ENCODE measurements around the gene SRCAP. TPM values are rescaled to one million over a fixed set of nuclear protein-coding genes. Genes with fewer than 3 reads are reported as not detected.
A peak's percentile ranks its signal among the peaks of the same experiment; 100 is the strongest.

Gene SRCAP
- total and polyA plus RNA-seq, 7 donors, result 2.4 to 39.1 (median 14.3) TPM

DNA sequence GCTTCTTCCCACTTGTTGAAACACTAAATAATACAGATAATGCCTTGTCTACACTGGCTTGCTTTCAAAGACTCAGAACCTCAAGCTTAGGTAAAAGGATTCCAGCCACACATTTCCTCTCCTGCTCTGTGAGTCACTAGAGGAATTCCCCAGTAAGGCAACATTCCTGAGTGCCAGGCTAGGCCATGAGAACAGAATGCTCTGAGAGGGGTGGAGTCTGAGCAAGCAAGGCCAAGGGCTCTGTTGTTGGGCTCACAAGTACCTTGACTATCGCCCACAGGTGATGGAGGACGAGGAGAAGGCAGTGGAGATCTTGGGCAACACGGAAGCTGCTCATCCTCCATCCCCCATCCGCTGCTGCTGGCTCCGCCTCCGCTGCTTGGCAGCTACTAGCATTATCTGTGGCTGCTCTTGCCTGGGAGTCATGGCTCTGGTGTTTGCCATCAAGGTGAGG is 42.5 kb downstream of the SRCAP start:
- 45 to 79% methylated on average over 6 of the region's 6 CpGs for WGBS, 2 donors
- TF ChIP-seq POLR2A (IDR thresholded peaks at IDR 0.05) (no peak), POLR2AphosphoS5 (IDR thresholded peaks at IDR 0.05) (no peak)
- TF ChIP-seq, protein P1, sequence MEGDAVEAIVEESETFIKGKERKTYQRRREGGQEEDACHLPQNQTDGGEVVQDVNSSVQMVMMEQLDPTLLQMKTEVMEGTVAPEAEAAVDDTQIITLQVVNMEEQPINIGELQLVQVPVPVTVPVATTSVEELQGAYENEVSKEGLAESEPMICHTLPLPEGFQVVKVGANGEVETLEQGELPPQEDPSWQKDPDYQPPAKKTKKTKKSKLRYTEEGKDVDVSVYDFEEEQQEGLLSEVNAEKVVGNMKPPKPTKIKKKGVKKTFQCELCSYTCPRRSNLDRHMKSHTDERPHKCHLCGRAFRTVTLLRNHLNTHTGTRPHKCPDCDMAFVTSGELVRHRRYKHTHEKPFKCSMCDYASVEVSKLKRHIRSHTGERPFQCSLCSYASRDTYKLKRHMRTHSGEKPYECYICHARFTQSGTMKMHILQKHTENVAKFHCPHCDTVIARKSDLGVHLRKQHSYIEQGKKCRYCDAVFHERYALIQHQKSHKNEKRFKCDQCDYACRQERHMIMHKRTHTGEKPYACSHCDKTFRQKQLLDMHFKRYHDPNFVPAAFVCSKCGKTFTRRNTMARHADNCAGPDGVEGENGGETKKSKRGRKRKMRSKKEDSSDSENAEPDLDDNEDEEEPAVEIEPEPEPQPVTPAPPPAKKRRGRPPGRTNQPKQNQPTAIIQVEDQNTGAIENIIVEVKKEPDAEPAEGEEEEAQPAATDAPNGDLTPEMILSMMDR (IDR thresholded peaks at IDR 0.05), result no peak
- intact Hi-C loops (cut with DNase I), result no loop called here
- Histone ChIP-seq H3K4me3 (no peak overlapping the region), H3K27me3 (no peaks in the 10 kb centered on the region), H3K4me1 (peaks cover 0 to 31% (median 26%) of the 10 kb centered on the region in 4 donors), H3K36me3 (peaks cover 20 to 55% (median 30%) of the 10 kb centered on the region in 4 donors), H3K27ac (peak overlapping the region; percentile 46 to 81 (median 64)), H3K9me3 (no peaks in the 10 kb centered on the region)
- DNase-seq, result peak; percentile 67

DNA sequence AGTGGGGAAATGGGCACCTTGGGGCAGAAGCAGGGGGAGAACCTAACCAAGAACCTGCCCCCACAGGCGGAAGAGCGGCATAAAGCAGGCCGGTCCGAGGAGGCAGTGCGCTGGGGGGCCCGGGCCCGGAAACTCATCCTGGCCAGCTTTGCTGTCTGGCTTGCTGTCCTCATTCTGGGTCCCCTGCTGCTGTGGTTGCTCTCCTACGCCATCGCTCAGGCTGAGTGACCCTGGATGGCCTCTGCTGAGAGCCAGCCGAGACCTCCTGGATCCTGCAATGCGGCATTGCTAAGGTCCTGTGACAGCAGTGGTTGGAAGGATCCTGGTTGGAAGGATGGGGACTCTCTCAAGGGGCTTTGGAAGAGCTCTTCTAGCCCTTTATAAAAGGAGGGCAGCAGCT is 44.7 kb downstream of the SRCAP start:
- H3K9me3 ChIP-seq, result no peaks in the 10 kb centered on the region
- H3K4me1 ChIP-seq, result peaks cover 0 to 45% (median 36%) of the 10 kb centered on the region in 4 donors
- DNase-seq, result peak; percentile 81
- no peak overlapping the region for H3K4me3 ChIP-seq
- peak overlapping the region; percentile 48 to 66 (median 58) for H3K27ac ChIP-seq
- H3K36me3 ChIP-seq, result peaks cover 0 to 32% (median 7%) of the 10 kb centered on the region in 4 donors
- intact Hi-C loops (cut with DNase I), result no loop called here
- TF ChIP-seq POLR2AphosphoS5 (IDR thresholded peaks at IDR 0.05) (no peak), EP300 (IDR thresholded peaks at IDR 0.05) (no peak)
- H3K27me3 ChIP-seq, result no peaks in the 10 kb centered on the region
- WGBS, 2 donors, result 97% methylated on average over 11 of the region's 11 CpGs

DNA sequence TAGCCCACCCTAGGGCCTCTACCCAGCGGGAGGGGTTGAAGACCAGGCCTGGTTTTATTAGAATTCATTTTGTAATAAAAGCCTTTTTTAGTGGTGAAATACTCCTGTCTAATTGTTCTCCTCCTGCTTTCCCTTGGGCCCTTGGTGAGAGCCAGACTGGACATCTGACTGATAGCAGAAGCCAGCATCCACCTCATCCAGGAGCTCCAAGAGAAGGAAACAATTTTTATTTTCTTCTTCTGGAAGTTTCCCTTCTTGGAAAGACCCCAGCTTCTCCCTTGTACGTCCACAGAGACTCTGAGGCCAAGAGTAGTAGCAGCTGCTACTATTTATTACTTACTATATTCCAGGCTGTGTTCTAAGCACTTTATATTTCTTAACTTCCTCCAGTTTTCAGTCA is 45.2 kb downstream of the SRCAP start:
- DNase-seq, result peak; percentile 87
- TF ChIP-seq POLR2AphosphoS5 (IDR thresholded peaks at IDR 0.05), result no peak
- H3K9me3 ChIP-seq, result no peaks in the 10 kb centered on the region
- no peaks in the 10 kb centered on the region for H3K27me3 ChIP-seq
- WGBS, 2 donors, result 86 to 87% methylated on average over 2 of the region's 2 CpGs
- no peak overlapping the region for H3K4me3 ChIP-seq
- peaks cover 0 to 28% (median 3%) of the 10 kb centered on the region in 4 donors for H3K36me3 ChIP-seq
- intact Hi-C loops (cut with DNase I), result no loop called here
- peak overlapping the region; percentile 48 to 66 (median 58) for H3K27ac ChIP-seq
- peaks cover 0 to 50% (median 37%) of the 10 kb centered on the region in 4 donors for H3K4me1 ChIP-seq

DNA sequence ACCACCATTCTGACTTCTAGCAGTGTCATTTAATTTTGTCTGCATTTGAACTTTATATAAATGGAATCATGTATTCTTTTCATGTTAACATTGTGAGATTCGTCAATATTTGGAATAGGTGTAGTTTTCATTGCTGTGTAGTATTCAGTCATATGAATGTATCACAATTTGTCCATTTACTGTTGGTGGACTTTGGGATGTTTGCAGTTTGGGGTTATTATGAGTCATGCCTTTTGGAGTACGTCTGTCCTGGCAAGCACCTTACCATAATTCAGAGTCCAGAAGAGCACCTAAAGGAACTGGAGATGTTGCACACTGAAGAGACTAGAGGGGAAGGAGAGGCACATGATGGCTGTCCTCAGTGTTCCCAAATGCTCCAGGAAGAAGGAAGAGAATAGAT is 46.1 kb downstream of the SRCAP start:
- Histone ChIP-seq H3K4me1 (peaks cover 0 to 50% (median 40%) of the 10 kb centered on the region in 4 donors), H3K27me3 (no peaks in the 10 kb centered on the region), H3K9me3 (no peaks in the 10 kb centered on the region), H3K4me3 (no peak overlapping the region), H3K27ac (peak overlapping the region in 1 of 4 donors; percentile 66), H3K36me3 (peaks cover 0 to 20% (median 0%) of the 10 kb centered on the region in 4 donors)
- intact Hi-C loops (cut with DNase I), result loop anchor here (5.0 kb wide), 1 partner anchor 48 kb away; the partner anchor contains the start of gene SRCAP
- WGBS, 2 donors, result 11 to 66% methylated on average over 2 of the region's 2 CpGs
- TF ChIP-seq POLR2A (IDR thresholded peaks at IDR 0.05), result no peak
- no peak for TF ChIP-seq POLR2AphosphoS5 (IDR thresholded peaks at IDR 0.05)
- TF ChIP-seq, protein P1 (IDR thresholded peaks at IDR 0.05), result no peak
- TF ChIP-seq EP300 (IDR thresholded peaks at IDR 0.05), result no peak
- no peak for DNase-seq

DNA sequence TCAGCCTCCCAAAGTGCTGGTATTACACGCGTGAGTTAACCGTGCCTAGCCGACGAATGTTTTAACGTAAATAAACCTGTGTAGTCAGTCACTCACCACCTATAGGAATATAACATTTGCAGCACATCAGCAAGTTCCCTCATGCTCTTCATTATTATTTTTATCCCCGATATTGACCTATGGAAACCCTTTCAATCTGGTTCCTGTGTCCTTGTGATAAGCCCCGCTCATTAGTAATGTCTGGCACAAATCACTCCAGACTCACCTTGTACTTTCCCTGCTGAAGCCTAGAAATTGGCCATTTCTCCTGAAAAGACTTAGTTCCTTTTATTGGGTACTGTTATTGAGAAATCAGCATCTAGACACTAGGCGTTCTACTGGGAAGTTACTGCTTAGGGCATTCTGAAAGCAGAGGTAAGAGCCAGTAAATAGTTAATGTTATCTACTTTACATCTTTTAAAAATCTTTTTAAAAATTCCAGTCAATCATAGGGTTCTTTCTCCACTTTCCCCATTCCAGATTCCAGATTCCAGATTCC is 47.7 kb downstream of the SRCAP start:
- Histone ChIP-seq H3K27ac (peak overlapping the region; percentile 78 to 92 (median 83)), H3K4me1 (peaks cover 0 to 34% (median 24%) of the 10 kb centered on the region in 4 donors), H3K9me3 (no peaks in the 10 kb centered on the region), H3K4me3 (no peak overlapping the region), H3K36me3 (peaks cover 0 to 29% (median 7%) of the 10 kb centered on the region in 4 donors), H3K27me3 (no peaks in the 10 kb centered on the region)
- intact Hi-C loops (cut with DNase I), result loop anchor here (5.0 kb wide), 1 partner anchor 49 kb away; the partner anchor contains the start of gene SRCAP
- no peak for TF ChIP-seq POLR2A (IDR thresholded peaks at IDR 0.05)
- TF ChIP-seq POLR2AphosphoS5 (IDR thresholded peaks at IDR 0.05), result no peak
- TF ChIP-seq, protein P1 (IDR thresholded peaks at IDR 0.05), result no peak
- TF ChIP-seq EP300 (IDR thresholded peaks at IDR 0.05), result no peak
- no peak for DNase-seq
- 87 to 91% methylated on average over 9 of the region's 9 CpGs for WGBS, 2 donors

All from sigmoid colon (tissue), 7 donors.